GM18861 (cell line): Measurements from ENCODE around the gene PLEKHG5.

Experiments
- ATAC-seq: cut with Tn5 transposase; IDR thresholded peaks from one replicate; pipeline ENCODE4 v1.9.1; 2021; ENCODE audit not compliant: unreplicated experiment

The PLEKHG5 gene

GRCh38 chr1:6511056-6511455, 19.6 kb upstream of the PLEKHG5 start:
- ATAC-seq, result no peak

GRCh38 chr1:6510493-6510892, 19.0 kb upstream of the PLEKHG5 start:
- no peak for ATAC-seq

- ATAC-seq, result no peak
Observed at GRCh38 chr1:6509919-6510291, 18.4 kb upstream of the PLEKHG5 start.

DNA sequence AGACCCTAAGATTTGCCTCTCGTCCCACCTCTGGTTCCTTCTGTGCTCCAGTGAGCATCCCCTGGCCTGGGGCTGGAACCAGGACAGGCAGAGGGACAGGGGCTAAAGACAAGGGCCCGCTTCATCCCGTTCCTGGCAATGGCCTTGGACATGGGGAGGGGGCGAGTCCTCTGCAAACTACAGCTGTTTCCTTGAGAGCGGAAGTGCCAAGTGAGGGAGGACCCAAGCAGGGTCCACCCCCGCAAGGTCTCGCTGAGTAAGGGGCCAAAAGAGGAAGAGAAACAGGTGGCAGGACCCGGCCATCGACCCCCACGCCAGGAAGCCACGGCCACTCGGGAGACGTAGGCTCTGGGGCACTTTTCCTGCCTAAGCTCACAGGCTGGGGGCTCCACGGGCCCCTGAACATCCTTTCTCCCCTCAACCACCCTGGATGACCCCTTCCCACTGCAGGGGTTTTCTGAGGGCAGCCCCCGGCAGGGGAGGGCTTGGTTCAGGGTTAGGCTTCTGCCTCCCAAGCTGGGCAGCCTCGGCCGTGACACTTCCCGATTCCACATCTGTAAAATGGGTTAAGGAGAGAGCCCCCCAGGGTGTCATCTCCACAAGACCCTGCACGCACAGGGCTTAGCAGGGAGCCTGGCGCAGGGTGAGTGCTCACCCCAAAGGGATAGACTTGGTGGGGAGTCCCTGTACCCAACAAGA, 17.9 kb upstream of the PLEKHG5 start:
- ATAC-seq, result no peak

DNA sequence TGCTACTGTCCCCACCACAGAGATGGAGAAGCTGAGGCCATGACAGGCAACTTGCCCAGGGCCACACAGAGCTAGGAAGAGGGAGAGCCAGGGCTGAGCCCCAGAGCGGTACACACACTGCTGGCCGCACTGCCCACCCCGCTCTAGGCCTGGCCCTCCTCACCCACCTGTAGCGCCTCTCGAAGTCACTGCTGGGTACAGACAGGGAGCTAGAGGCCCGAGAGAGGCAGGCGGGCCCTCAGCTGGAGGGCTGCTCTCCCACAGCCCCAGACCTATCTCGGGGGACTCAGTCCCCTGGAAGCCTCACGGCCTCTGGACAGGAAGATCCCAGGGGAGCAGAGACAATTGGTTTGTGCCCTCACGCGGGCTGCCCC, 17.3 kb upstream of the PLEKHG5 start:
- no peak for ATAC-seq

GRCh38 chr1:6508154-6508815, 16.8 kb upstream of the PLEKHG5 start:
- ATAC-seq, result no peak

GRCh38 chr1:6507461-6507911, 16.0 kb upstream of the PLEKHG5 start:
- no peak for ATAC-seq

GRCh38 chr1:6507037-6507428, 15.6 kb upstream of the PLEKHG5 start:
- ATAC-seq, result no peak

GRCh38 chr1:6506210-6507036, 15.0 kb upstream of the PLEKHG5 start:
- no peak for ATAC-seq

GRCh38 chr1:6505367-6506209, 14.1 kb upstream of the PLEKHG5 start:
- ATAC-seq, result no peak

DNA sequence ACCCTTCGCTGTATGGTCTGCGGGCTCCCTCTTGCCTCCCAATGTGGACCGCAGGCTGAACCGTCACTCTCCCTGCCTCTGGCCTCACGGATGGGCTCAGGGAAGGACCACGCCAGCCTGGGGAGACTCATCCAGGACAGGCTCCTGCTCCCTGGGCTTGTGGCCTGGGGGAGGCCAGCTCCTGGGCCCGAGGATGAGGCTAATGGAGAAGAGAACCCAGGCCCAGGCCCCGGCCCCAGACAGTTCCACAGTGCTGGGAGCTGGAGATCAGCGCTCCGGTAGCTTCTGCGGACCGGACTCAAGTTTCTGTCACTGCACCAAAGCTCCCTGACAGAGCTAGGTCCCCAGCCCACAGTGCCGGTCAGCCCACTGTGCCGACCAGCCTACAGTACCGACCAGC, 13.4 kb upstream of the PLEKHG5 start:
- no peak for ATAC-seq

DNA sequence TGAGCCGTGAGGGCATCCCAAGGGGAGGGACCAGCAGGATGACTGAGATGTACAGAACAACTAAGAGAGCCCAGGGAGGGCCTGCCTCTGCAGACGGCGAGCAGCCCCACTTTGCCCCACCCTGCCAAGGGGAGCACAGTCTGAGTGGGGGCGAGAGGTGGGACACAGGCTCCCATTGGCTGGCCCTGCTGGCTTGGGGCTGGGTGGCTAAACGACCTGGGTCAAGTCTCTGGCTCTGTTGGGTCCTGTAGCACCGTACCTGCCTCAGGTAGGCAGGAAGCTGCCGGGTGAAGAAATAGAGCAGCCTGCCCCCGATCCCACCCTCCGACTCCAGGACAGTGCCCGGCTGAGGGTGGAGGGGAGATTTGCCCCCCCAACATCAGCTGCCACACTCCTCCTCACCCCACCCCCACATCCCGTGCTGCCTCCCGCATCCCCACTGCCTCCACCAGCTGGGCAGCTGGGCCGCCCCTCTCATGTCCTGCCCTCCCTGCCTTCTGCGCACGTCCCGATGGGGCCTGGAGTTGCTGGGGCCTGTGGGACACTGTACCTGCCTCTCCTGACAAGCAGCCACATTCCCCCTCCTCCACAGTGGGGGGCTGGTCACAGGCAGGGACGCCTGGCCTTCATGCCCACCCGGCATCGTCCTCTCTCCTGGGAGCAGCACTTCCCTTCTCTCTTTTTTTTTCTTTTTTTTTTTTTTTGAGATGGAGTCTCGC, 12.6 kb upstream of the PLEKHG5 start:
- ATAC-seq, result no peak

- no peak for ATAC-seq
Observed at GRCh38 chr1:6502000-6502891, 10.8 kb upstream of the PLEKHG5 start.

- no peak for ATAC-seq
Observed at GRCh38 chr1:6501279-6501813, 9.9 kb upstream of the PLEKHG5 start.

DNA sequence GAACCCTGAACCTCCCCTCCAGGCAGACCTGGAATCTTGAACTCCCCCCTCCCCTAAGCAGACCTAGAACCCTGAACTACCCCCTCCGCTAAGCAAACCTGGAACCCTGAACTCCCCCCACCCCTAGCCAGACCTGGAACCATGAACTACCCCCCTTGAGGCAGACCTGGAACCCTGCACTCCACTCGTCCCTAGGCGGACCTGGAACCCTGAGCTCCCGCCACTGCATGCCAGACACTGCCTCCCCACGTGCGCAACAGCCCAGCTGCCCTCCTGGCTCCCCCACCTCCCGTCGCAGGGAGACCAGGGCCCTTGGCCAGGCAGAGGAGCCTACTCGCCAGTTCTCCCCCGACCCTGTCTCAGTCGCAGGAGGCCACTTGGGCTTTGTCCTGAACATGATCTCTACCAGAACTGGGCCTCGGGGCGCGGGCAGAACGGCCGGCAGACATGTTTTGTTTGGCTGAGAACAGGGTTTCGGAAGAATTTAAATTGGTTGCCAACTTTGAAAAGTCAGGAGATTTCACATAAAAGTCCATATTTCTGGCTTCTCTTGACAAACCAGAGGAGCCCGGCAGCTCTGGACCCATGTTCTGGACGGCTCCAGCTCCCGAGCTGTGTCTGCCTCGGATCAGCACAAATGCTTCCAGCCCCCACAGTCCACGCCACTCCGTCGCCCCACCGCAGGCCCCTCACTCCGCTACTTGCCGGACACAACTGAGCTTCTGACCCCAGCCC, 9.2 kb upstream of the PLEKHG5 start:
- no peak for ATAC-seq

- no peak for ATAC-seq
Observed at GRCh38 chr1:6499296-6499695, 7.8 kb upstream of the PLEKHG5 start.

- no peak for ATAC-seq
Observed at GRCh38 chr1:6498576-6499111, 7.2 kb upstream of the PLEKHG5 start.

GRCh38 chr1:6497867-6498575, 6.6 kb upstream of the PLEKHG5 start:
- no peak for ATAC-seq
